WTC11 (cell line): ENCODE results near the gene SLC35B4. TPM values are rescaled to one million over a fixed set of nuclear protein-coding genes. Genes with fewer than 3 reads are reported as not detected.

ENCODE experiments used
- ATAC-seq: fragments of 200-7000 bp; cut with Tn5 transposase; 2 replicates; pipeline ENCODE4 v1.10.0; 2021; ENCODE audit warnings: mild to moderate bottlenecking, moderate library complexity
- CTCF ChIA-PET: fragments of 300-600 bp; sonication (Branson Sonifier 250); formaldehyde crosslinking; loops from one replicate; lab custom pipeline; 2021; ENCODE audit warnings: antibody characterized with exemption; lab: Charles Lee
- POLR2A ChIA-PET: fragments of 350-600 bp; sonication (Branson Sonifier 250); formaldehyde crosslinking; loops from one replicate; lab custom pipeline; 2021; ENCODE audit warnings: antibody characterized with exemption; lab: Charles Lee
- DNase-seq: peaks from one replicate; pipeline ENCODE4 v3.0.0; 2021; ENCODE audit warnings: low spot score
- H3K27ac Mint-ChIP-seq: 2 replicates; pipeline ENCODE4 v1.8.0; 2021; ENCODE audit warnings: mixed read lengths
- H3K27me3 Mint-ChIP-seq: 2 replicates; pipeline ENCODE4 v1.8.0; 2021; ENCODE audit warnings: low read depth, mild to moderate bottlenecking, moderate library complexity, mixed read lengths
- H3K36me3 Mint-ChIP-seq: 2 replicates; pipeline ENCODE4 v1.8.0; 2021; ENCODE audit warnings: mixed read lengths
- H3K4me1 Mint-ChIP-seq: 2 replicates; pipeline ENCODE4 v1.8.0; 2022; ENCODE audit warnings: mixed read lengths
- H3K4me3 Mint-ChIP-seq: 2 replicates; pipeline ENCODE4 v1.8.0; 2021; ENCODE audit warnings: mild to moderate bottlenecking, moderate library complexity, mixed read lengths
- H3K9me3 Mint-ChIP-seq: 2 replicates; pipeline ENCODE4 v1.8.0; 2021; ENCODE audit warnings: mixed read lengths
- AFF4 ChIP-seq: sonication (generic); formaldehyde crosslinking; IDR thresholded peaks from 2 replicates; pipeline ENCODE4 v1.8.1; 2023; ENCODE audit warnings: mild to moderate bottlenecking, missing genetic modification reagents, borderline replicate concordance
- ATF2 ChIP-seq: sonication (generic); formaldehyde crosslinking; IDR thresholded peaks from 2 replicates; pipeline ENCODE4 v1.8.1; 2022; ENCODE audit warnings: low read depth, missing genetic modification reagents, borderline replicate concordance
- FOXJ3 ChIP-seq: sonication (generic); formaldehyde crosslinking; IDR thresholded peaks from 2 replicates; pipeline ENCODE4 v1.9.0; 2021; ENCODE audit warnings: missing genetic modification reagents, mild to moderate bottlenecking, borderline replicate concordance
- HMGA2 ChIP-seq: fragments of 250-450 bp; sonication (Bioruptor Pico); IDR thresholded peaks from 2 replicates; pipeline ENCODE4 v1.4.0; 2021; ENCODE audit warnings: mild to moderate bottlenecking, moderate library complexity
- JAZF1 ChIP-seq: fragments of 250-450 bp; sonication (Bioruptor Pico); IDR thresholded peaks from 2 replicates; pipeline ENCODE4 v1.9.0; 2021; ENCODE audit warnings: moderate library complexity, mild to moderate bottlenecking, inconsistent platforms
- JUN ChIP-seq: sonication (generic); formaldehyde crosslinking; IDR thresholded peaks from 2 replicates; pipeline ENCODE4 v1.8.0; 2023; ENCODE audit warnings: mild to moderate bottlenecking, missing genetic modification reagents
- NFATC4 ChIP-seq: fragments of 250-450 bp; sonication (Bioruptor Pico); IDR thresholded peaks from 2 replicates; pipeline ENCODE4 v1.9.0; 2021; ENCODE audit warnings: mild to moderate bottlenecking
- NR1H2 ChIP-seq: sonication (generic); formaldehyde crosslinking; IDR thresholded peaks from 2 replicates; pipeline ENCODE4 v1.9.0; 2021; ENCODE audit warnings: mild to moderate bottlenecking, moderate library complexity, missing genetic modification reagents
- TP53 ChIP-seq: sonication (generic); formaldehyde crosslinking; IDR thresholded peaks from 2 replicates; pipeline ENCODE4 v1.8.1; 2023; ENCODE audit warnings: mild to moderate bottlenecking, missing genetic modification reagents
- ZMAT4 ChIP-seq: fragments of 250-450 bp; sonication (Bioruptor Pico); IDR thresholded peaks from 2 replicates; pipeline ENCODE4 v1.9.0; 2021; ENCODE audit warnings: mild to moderate bottlenecking
- ZNF121 ChIP-seq: sonication (generic); formaldehyde crosslinking; IDR thresholded peaks from 2 replicates; pipeline ENCODE4 v1.8.0; 2023; ENCODE audit warnings: missing genetic modification reagents
- ZNF512 ChIP-seq: sonication (generic); formaldehyde crosslinking; IDR thresholded peaks from 2 replicates; pipeline ENCODE4 v1.8.1; 2022; ENCODE audit warnings: missing genetic modification reagents, borderline replicate concordance
- total RNA-seq: library from RNA; stranded (reverse); gene quantifications from 3 replicates; pipeline ENCODE4 v1.2.3, GENCODE V29; 2021
- TF ChIP-seq, protein P1 (sequence below): sonication (generic); formaldehyde crosslinking; conservative IDR thresholded peaks from 2 replicates; pipeline ENCODE4 v1.8.1; 2023; ENCODE audit warnings: mild to moderate bottlenecking, low read depth, missing genetic modification reagents, moderate library complexity

SLC35B4 gene
- total RNA-seq, 1 experiment from 2014 or later: 32.6 TPM

DNA sequence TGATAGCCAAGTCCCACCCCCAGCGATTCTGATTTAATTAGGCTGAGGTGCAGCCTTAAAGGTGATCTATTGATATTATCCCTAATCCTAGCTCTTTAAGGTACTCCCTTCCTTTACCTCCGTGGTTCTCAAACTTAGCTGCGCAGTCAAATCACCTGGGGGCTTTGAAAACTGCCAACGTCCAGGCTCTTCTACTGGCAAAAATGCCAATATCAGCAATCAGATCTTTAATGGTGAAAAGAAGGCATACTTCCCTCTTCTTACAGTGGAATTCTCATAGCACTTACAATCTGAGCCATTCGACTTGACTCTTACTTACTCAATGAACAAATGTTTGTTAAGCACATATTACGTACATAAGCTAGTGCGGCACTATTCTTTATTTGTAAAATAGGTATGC is 704 bp upstream of the SLC35B4 start (continued):
- no peak for TF ChIP-seq ATF2 (CRISPR knock-in tag)
- TF ChIP-seq ZNF512 (CRISPR knock-in tag): no peak
- no peak for TF ChIP-seq NFATC4 (CRISPR knock-in tag)
- TF ChIP-seq FOXJ3 (CRISPR knock-in tag): no peak
- no peak for TF ChIP-seq ZMAT4 (CRISPR knock-in tag)

- Mint-ChIP-seq H3K9me3 (no peaks in the 10 kb centered on the region), H3K27ac (peak overlapping the region; percentile 5)
Observed at GRCh38 chr7:134315679-134316538, 821 bp downstream of the SLC35B4 start.

DNA sequence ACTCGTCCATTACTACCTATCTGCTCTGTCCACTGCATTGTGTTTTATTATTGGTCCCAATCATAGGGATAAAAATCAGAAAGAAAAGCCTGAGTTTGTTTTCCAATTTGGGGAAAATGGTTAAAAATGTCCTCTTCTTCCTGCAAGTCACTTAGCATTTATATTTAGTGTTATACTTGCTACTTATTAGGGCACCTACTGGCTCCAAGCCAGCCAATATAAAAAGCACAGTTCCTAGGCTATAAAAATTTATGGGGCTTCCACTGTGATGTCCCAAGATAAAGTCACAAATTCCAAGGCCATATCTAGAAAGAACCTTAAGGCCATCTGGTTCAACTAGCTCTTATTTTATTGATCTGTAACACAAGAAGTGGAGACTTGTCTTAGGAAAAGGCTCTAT is 3.2 kb downstream of the SLC35B4 start:
- Mint-ChIP-seq H3K4me1 (peaks cover 14% of the 10 kb centered on the region), H3K27me3 (peaks cover 5% of the 10 kb centered on the region; the same call in 1 of the 2 replicates), H3K36me3 (no peaks in the 10 kb centered on the region), H3K27ac (no peak overlapping the region), H3K9me3 (no peaks in the 10 kb centered on the region), H3K4me3 (no peak overlapping the region)
- DNase-seq: no peak
- CTCF ChIA-PET: interaction anchor here (1.6 kb wide), 1 partner anchor 15 kb away, joined by 4 read pairs; no protein-coding TSS in a partner anchor
- no peak for ATAC-seq
- POLR2A ChIA-PET: no interaction called here
- TF ChIP-seq ATF2 (CRISPR knock-in tag): no peak
- no peak for TF ChIP-seq HMGA2
- TF ChIP-seq JAZF1 (CRISPR knock-in tag): no peak
- no peak for TF ChIP-seq TP53 (CRISPR knock-in tag)
- no peak for TF ChIP-seq ZNF121 (CRISPR knock-in tag)
- no peak for TF ChIP-seq AFF4 (CRISPR knock-in tag)
- TF ChIP-seq NR1H2 (CRISPR knock-in tag): no peak
- no peak for TF ChIP-seq JUN (CRISPR knock-in tag)

More at GRCh38 chr7:134315679-134316538, 821 bp downstream of the SLC35B4 start:
- Mint-ChIP-seq H3K27me3 (peaks cover 15% of the 10 kb centered on the region), H3K36me3 (no peaks in the 10 kb centered on the region), H3K4me3 (peak overlapping the region; percentile 87), H3K4me1 (peaks cover 14% of the 10 kb centered on the region)
- CTCF ChIA-PET: interaction anchor here (0.6 to 2.9 kb wide), 10 partner anchors 10 to 1735 kb away, joined by 3 to 21 read pairs (median 4); no protein-coding TSS in a partner anchor
- ATAC-seq (peak; percentile 3; the same call in 1 of the 2 replicates), DNase-seq (peak; percentile 40)
- TF ChIP-seq, protein P1, sequence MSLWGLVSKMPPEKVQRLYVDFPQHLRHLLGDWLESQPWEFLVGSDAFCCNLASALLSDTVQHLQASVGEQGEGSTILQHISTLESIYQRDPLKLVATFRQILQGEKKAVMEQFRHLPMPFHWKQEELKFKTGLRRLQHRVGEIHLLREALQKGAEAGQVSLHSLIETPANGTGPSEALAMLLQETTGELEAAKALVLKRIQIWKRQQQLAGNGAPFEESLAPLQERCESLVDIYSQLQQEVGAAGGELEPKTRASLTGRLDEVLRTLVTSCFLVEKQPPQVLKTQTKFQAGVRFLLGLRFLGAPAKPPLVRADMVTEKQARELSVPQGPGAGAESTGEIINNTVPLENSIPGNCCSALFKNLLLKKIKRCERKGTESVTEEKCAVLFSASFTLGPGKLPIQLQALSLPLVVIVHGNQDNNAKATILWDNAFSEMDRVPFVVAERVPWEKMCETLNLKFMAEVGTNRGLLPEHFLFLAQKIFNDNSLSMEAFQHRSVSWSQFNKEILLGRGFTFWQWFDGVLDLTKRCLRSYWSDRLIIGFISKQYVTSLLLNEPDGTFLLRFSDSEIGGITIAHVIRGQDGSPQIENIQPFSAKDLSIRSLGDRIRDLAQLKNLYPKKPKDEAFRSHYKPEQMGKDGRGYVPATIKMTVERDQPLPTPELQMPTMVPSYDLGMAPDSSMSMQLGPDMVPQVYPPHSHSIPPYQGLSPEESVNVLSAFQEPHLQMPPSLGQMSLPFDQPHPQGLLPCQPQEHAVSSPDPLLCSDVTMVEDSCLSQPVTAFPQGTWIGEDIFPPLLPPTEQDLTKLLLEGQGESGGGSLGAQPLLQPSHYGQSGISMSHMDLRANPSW (CRISPR knock-in tag): no peak
- TF ChIP-seq FOXJ3 (CRISPR knock-in tag) (no peak), ATF2 (CRISPR knock-in tag) (no peak)
- POLR2A ChIA-PET: interaction anchor here (0.5 to 2.2 kb wide), 4 partner anchors 13 to 332 kb away, joined by 3 to 10 read pairs (median 8); no protein-coding TSS in a partner anchor
